HUDEP-2 (cell line): ENCODE measurements around the gene NDUFB5.

Source experiments
- DNase-seq, 76 experiments: peaks; one replicate each; lab custom pipeline; 2025; ENCODE audit not compliant: unreplicated experiment in 76 of 76; lab: John Stamatoyannopoulos, UW

The NDUFB5 gene

DNA sequence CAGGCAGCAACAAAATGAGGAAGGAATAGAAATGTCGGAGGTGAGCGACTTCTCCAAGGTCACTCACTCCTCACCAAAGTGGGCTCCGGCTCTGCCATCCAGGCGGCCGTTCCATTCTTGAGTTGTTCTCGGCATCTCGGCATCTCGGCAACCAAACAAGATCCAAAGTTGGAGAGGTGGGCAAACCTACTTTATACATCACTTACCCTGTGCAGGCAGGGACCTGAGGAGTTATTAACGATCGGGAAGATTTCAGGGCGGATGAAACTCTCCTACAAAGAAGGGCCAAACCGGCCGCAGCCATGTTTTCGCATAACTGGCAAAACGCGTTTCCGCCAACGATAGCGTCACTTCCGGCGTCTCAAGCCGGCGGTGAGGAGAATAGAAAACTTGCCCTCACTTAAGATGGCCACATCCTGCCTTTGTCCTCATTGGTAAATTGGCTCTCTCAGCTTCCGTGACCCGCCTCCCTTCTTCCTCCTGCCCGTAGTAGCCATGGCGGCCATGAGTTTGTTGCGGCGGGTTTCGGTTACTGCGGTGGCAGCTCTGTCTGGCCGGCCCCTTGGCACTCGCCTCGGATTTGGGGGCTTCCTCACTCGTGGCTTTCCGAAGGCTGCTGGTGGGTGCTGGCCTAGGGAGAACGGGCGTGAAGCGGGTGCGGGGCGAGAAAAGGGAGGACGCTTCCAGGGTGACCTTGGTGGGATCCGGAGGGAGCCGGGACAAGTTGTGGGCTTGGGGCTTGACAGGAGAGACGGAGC is at the start of gene NDUFB5, which contains the start of gene MRPL47:
NDUFB5 (plus strand) TSS at position 474 of the 758 bp plus-strand sequence; CDS start at position 496, 22 bp downstream.
MRPL47 (minus strand) TSS at position 318 of the 758 bp plus-strand sequence; CDS start at position 304, 14 bp downstream.
- peak; percentile 16 to 94 (median 86) for DNase-seq

DNA sequence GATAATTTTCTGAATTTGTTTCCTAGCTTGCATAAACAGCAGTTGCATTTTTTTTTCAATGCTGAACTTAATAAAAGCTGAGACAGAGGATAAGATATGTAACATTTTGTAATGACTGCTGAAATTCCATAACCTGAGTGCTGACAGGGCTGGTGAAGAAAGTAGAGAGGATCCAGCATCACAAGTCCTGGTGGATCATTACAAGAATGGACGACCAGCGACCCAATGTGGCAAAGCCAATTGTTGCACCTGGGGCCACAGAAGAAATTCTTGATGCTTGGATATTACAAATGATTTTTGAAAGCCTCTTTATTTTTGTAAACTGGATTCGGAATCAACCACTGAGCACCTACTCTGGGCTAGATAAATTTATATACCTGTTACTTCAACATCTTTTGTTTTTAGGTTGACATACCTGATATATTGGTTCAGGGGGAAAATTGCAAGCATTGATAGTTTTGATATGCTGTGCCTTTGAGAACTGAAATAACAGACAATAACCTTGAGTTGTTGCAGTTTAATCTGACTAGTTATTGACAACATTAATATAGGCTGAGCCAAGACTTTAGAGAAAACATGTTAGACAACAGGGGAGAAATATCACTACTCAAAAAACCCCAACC is 45.7 kb upstream of the NDUFB5 start:
- peak in 56 of 76 experiments; percentile 1 to 64 (median 31) for DNase-seq

DNA sequence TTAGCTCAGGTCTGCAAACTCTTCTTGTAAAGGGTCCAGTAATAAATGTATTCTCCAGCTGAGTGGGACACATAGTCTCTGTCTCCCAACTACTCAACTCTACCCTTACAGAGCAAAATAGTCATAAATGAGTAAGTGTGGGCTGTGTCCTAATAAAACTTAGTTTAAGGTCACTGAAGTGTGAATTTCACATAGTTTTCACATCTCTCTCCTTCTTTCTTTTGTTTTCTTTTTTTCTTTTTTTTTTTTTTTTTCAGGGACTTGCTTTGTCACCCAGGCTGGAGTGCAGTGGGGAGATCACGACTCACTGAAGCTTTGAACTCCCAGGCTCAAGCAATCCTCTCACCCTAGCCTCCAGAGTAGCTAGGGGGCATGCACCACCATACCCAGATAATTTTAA is 43.8 kb upstream of the NDUFB5 start:
- DNase-seq: no peak

DNA sequence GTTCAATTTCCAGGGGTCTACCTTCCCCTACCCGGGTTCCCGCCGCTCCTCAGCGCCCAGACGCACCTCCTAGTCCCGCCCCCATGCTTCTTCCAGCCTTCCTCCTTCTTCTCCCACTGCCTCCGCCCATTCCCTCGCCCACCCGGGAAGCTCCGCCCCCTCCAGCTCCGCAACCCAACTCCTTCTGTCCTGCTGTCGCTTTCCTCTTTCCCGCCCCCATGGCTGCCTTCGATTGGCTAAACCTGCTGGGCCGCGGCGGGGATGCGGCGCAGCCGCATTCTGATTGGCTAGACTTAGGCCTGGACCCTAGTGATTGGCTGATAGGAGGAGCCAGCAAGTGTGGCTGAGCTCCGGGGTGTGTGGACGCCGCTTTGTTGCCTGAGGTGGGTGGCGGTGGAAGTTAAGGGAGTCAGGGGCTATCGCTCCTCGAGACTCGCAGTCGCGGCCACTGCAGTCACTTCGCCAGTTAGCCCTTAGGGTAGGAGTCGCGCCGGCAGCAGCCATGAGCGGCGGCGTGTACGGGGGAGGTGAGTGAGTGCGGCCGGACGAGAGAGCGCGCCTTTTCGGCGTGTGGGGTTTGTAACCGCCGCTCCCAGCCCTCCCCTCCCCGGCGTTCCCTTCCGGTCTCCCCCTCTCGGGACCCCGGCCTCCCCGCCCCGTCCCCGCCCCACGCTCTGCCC is 41.9 kb upstream of the NDUFB5 start, which contains the start of gene ACTL6A:
ACTL6A (plus strand) TSS at position 336 of the 680 bp plus-strand sequence; CDS start at position 503, 167 bp downstream.
- peak; percentile 54 to 99 (median 99) for DNase-seq

DNA sequence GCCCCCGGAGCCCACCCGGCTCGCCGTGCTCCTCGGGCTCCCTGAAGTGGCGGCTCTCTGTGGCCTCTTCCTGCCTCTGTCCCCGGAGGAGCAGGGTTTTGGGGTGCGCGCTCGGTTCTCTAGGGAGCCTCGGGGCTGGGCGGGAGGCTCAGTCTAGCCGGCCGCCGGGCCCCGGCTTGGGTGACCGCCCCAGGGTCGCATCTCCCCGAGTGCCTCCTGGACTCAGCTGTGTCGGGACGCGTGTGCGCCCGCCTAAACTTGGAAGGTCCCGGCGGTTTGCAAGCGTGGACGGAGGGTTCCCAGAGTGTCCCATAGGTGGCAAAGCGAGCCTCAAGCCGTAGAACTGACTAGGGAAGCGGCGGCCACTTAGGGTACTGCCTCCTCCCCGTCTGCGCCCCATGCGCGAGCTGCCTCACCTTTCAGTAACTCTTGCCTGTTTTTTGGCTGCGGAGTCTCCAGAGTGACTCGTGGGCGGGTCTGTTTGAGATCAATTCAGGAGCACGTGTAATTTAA is 41.3 kb upstream of the NDUFB5 start:
- DNase-seq: peak in 73 of 76 experiments; percentile 4 to 75 (median 56)

- DNase-seq: no peak
Measured at GRCh38 chr3:179565496-179565895, 39.1 kb upstream of the NDUFB5 start.

GRCh38 chr3:179580992-179581391 is 23.6 kb upstream of the NDUFB5 start:
- peak in 11 of 76 experiments; percentile 5 to 48 (median 24) for DNase-seq

DNA sequence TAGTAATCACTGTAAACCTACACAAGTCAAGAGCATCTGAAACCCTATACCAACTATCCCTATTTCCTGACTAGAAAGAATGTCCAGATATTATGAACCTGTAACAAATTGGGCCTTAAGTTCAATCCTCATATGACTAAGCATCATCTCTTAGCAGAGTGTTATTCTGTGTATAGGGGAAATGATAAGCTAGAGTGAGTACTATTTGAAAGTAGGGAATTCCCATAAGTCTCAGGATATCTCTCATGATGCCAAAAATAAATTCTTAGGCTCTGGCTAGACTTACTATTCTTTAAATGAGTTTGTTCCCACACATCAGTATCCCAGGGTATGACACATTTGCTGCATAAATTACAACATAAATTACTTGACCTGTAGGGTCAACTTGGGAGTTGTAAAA is 15.5 kb upstream of the NDUFB5 start:
- DNase-seq: no peak

GRCh38 chr3:179590669-179591068 is 13.9 kb upstream of the NDUFB5 start:
- DNase-seq: no peak

GRCh38 chr3:179591313-179591712 is 13.3 kb upstream of the NDUFB5 start:
- DNase-seq: no peak

DNA sequence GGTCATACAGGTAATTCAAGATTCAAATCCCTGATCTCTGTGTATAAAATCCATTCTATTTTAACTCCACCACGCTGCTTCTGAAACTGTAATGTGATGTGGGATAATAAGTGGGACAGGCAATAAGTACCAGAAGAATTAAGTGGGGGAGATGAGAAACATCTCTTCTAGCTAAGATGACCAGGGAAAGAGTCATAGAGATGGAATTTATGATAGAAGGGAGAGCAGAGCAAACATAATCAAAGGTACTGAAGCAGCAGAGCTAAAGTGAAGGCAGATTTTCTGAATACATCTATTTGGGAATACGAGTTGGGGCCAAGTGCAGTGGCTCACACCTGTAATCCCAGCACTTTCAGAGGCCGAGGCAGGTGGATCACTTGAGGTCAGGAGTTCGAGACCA is 5.1 kb upstream of the NDUFB5 start:
- no peak for DNase-seq

GRCh38 chr3:179603321-179603720 is 1.3 kb upstream of the NDUFB5 start:
- DNase-seq: peak in 1 of 76 experiments; percentile 1

DNA sequence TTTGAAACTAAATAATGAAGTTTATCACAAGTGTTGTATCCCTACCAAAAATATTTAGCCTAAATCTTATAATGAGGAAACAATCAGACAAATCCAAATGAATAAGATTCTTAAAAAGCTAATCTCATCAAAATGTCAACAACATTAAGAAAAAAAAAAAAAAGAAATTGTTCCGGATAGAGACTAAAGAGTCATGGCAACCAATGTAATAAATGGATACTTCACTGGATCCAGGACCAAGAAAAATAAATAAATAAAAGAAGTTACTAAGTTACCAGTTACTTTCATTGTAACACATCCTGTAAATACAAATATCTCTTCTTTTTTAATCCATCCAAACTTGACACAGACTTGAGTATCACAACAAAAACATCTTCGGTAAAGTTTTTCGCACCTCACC is 763 bp upstream of the NDUFB5 start:
- no peak for DNase-seq

DNA sequence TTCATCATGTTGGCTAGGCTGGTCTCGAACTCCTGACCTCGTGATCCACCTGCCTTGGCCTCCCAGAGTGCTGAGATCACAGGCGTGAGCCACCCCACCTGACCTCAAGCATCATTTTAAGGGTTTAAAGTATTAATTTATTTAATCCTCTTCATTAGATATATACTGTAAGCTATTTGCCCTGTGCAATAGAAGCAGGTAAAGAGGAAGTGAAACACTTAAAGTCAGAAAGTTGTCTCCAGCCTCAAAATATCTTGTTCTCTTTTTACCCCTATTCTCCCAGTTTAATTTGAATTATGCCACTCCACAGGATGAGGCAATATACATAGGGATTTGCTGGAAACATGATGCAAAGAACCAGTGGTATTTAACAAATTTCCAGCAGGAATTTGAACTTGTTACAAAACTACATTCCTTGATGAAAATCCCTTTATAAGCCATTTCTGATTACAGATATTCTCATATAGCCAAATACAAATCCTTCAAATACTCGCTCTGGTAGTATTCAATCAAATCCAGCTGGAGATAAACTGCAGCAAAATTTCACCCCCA is 2.0 kb downstream of the NDUFB5 start:
- DNase-seq: no peak

GRCh38 chr3:179608931-179609720 is 4.5 kb downstream of the NDUFB5 start:
- DNase-seq: peak in 1 of 76 experiments; percentile 9

DNA sequence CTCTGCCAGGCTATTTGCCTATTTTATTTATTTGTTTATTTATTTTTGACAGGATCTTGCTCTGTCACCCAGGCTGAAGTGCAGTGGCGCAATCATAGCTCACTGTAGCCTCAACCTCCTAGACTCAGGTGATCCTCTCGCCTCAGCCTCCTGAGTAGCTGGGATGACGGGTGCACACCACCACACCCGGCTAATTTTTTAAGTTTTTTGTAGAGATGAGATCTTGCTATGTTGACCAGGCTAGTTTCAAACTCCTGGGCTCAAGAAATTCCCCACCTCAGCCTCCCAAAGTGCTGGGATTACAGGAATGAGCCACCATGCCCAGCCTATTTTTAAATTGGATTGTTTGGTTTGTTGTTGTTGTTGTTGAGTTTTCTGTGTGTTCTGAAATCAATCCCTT is 5.5 kb downstream of the NDUFB5 start:
- DNase-seq: no peak

GRCh38 chr3:179613807-179614206 is 9.2 kb downstream of the NDUFB5 start:
- no peak for DNase-seq

- DNase-seq: peak in 34 of 76 experiments; percentile 8 to 70 (median 37)
Measured at GRCh38 chr3:179615458-179616173, 11.0 kb downstream of the NDUFB5 start.

DNA sequence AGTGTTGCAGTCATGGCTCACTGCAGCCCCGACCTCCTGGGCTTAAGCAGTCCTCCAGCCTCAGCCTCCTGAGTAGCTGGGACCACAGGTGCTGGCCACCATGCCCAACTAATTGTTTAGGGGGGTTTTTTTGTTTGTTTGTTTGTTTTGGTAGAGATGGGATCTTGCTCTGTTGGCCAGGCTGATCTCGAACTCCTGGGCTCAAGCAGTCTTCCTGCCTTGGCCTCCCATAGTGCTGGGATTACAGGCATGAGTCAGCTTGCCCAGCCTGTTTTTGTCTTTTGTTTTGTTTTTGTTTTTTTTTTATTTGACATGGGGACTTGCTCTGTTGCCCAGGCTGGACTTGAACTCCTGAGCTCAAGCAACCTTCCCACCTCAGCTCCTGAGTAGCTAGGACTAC is 17.4 kb downstream of the NDUFB5 start:
- DNase-seq: no peak
